Panc1 (cell line): ENCODE data around the gene INPP5F. TPM values are rescaled to one million over a fixed set of nuclear protein-coding genes. Genes with fewer than 3 reads are reported as not detected.

Source experiments
- ATAC-seq: fragments of 200-7000 bp; cut with Tn5 transposase; 2 replicates; pipeline ENCODE4 v1.9.1; 2020; ENCODE audit warnings: mild to moderate bottlenecking, moderate library complexity
- BruUV-seq: library from RNA; stranded (reverse); fragments of 400-500 nt; replicated peaks from 2 replicates; lab custom pipeline; 2021; lab: Mats Ljungman, UMichigan
- CTCF ChIA-PET: fragments of 300-600 bp; sonication (Branson Sonifier 250); formaldehyde crosslinking; loops from one replicate; lab custom pipeline; 2022; ENCODE audit warnings: antibody characterized with exemption; lab: Charles Lee
- POLR2A ChIA-PET: fragments of 300-600 bp; sonication (Branson Sonifier 250); formaldehyde crosslinking; loops from one replicate; lab custom pipeline; 2022; ENCODE audit warnings: antibody characterized with exemption; lab: Charles Lee
- DNase-seq: peaks from one replicate; pipeline ENCODE4 v3.0.0-alpha.2; 2010; ENCODE audit warnings: low read depth, low spot score
- H3K27ac ChIP-seq: 2 replicates; pipeline ENCODE4 v1.5.1; 2011; ENCODE audit warnings: mild to moderate bottlenecking, low read length, inconsistent platforms
- H3K27me3 ChIP-seq: fragments of 200-500 bp; sonication (Bioruptor generic); 2 replicates; pipeline ENCODE4 v1.6.0; 2014; ENCODE audit warnings: low read length, inconsistent platforms; ENCODE audit not compliant: control insufficient read depth, insufficient read depth
- H3K36me3 ChIP-seq: fragments of 200-500 bp; sonication (Bioruptor generic); 2 replicates; pipeline ENCODE4 v1.5.1; 2014; ENCODE audit warnings: inconsistent platforms, mild to moderate bottlenecking, low read length, moderate library complexity; ENCODE audit not compliant: control insufficient read depth, insufficient read depth
- H3K4me1 ChIP-seq: 2 replicates; pipeline ENCODE4 v1.5.1; 2011; ENCODE audit warnings: inconsistent platforms, mild to moderate bottlenecking, low read length, moderate library complexity; ENCODE audit not compliant: control insufficient read depth, insufficient read depth
- H3K4me3 ChIP-seq, 2 experiments: 2 replicates each; pipeline ENCODE4 v1.5.1; 2011 to 2012; ENCODE audit warnings: low read depth in 2 of 2, low read length in 2 of 2, mild to moderate bottlenecking in 2 of 2, inconsistent platforms in 1 of 2, moderate library complexity in 1 of 2
- H3K9me3 ChIP-seq: fragments of 200-500 bp; sonication (Bioruptor generic); 2 replicates; pipeline ENCODE4 v1.5.1; 2014; ENCODE audit warnings: low read depth, mild to moderate bottlenecking, inconsistent platforms, low read length, moderate library complexity; ENCODE audit not compliant: control insufficient read depth, insufficient read depth
- POLR2AphosphoS5 ChIP-seq: IDR thresholded peaks from 2 replicates; pipeline ENCODE4 v1.6.1; 2012; ENCODE audit warnings: mild to moderate bottlenecking, low read depth, low read length, moderate library complexity
- SIN3A ChIP-seq: IDR thresholded peaks from 2 replicates; pipeline ENCODE4 v1.6.1; 2012; ENCODE audit warnings: low read depth, mild to moderate bottlenecking, low read length, moderate library complexity, borderline replicate concordance; ENCODE audit not compliant: insufficient read depth
- TCF7L2 ChIP-seq: IDR thresholded peaks from 2 replicates; pipeline ENCODE4 v1.6.1; 2011; ENCODE audit warnings: mild to moderate bottlenecking, low read depth, low read length, inconsistent platforms
- in situ Hi-C: cut with HindIII; loops from 2 replicates; pipeline ENCODE4 v1.10.0; 2016; ENCODE audit warnings: low sequenced_read_pairs, low pct_unique_long_range_greater_than_20kb
- intact Hi-C: fragments of 100-400 bp; cut with micrococcal nuclease; formaldehyde crosslinking; loops from one replicate; pipeline ENCODE4 v1.10.0; 2022; ENCODE audit not compliant: unreplicated experiment
- total RNA-seq: library from RNA; stranded (reverse); gene quantifications from one replicate; pipeline ENCODE4 v1.2.1, GENCODE V29; 2021; ENCODE audit not compliant: unreplicated experiment
- TF ChIP-seq, protein P1 (sequence below): fragments of 450-650 bp; IDR thresholded peaks from 2 replicates; pipeline ENCODE4 v1.5.1; 2017; ENCODE audit warnings: mild to moderate bottlenecking
- TF ChIP-seq, protein P2 (sequence below), 2 experiments: IDR thresholded peaks; 2 replicates each; pipeline ENCODE4 v1.6.1; 2011 to 2012; ENCODE audit warnings: low read depth in 2 of 2, control low read depth in 1 of 2, low read length in 1 of 2, mild to moderate bottlenecking in 1 of 2, moderate library complexity in 1 of 2; ENCODE audit not compliant: insufficient read depth in 1 of 2

Gene INPP5F
- total RNA-seq, 1 experiment from 2014 or later: 26.7 TPM

DNA sequence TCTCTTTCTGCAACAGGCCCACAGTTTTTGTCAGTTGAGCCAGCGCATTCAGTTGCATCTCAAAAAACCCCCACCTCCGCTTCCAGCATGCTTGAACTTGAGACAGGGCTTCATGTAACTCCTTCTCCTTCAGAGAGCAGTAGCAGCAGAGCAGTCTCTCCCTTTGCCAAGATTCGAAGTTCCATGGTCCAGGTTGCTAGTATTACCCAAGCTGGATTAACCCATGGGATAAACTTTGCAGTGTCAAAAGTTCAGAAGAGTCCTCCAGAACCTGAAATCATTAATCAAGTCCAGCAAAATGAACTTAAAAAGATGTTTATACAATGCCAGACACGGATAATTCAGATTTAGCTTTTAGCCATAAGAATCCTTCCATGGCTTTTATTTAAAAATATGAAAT lies 101.6 kb downstream of the INPP5F start:
- in situ Hi-C loops (no loop called here), intact Hi-C loops (no loop called here)
- POLR2A ChIA-PET: no interaction called here
- Histone ChIP-seq H3K4me3 (no peak overlapping the region), H3K4me1 (no peaks in the 10 kb centered on the region), H3K27me3 (no peaks in the 10 kb centered on the region), H3K9me3 (no peaks in the 10 kb centered on the region), H3K27ac (no peak overlapping the region), H3K36me3 (peaks cover 46% of the 10 kb centered on the region)
- no peak for ATAC-seq
- DNase-seq: no peak
- CTCF ChIA-PET: no interaction called here
- TF ChIP-seq TCF7L2 (no peak), SIN3A (no peak), POLR2AphosphoS5 (no peak; the same call in 1 of the 2 replicates)
- TF ChIP-seq, protein P1, sequence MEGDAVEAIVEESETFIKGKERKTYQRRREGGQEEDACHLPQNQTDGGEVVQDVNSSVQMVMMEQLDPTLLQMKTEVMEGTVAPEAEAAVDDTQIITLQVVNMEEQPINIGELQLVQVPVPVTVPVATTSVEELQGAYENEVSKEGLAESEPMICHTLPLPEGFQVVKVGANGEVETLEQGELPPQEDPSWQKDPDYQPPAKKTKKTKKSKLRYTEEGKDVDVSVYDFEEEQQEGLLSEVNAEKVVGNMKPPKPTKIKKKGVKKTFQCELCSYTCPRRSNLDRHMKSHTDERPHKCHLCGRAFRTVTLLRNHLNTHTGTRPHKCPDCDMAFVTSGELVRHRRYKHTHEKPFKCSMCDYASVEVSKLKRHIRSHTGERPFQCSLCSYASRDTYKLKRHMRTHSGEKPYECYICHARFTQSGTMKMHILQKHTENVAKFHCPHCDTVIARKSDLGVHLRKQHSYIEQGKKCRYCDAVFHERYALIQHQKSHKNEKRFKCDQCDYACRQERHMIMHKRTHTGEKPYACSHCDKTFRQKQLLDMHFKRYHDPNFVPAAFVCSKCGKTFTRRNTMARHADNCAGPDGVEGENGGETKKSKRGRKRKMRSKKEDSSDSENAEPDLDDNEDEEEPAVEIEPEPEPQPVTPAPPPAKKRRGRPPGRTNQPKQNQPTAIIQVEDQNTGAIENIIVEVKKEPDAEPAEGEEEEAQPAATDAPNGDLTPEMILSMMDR: no peak
- TF ChIP-seq, protein P2, sequence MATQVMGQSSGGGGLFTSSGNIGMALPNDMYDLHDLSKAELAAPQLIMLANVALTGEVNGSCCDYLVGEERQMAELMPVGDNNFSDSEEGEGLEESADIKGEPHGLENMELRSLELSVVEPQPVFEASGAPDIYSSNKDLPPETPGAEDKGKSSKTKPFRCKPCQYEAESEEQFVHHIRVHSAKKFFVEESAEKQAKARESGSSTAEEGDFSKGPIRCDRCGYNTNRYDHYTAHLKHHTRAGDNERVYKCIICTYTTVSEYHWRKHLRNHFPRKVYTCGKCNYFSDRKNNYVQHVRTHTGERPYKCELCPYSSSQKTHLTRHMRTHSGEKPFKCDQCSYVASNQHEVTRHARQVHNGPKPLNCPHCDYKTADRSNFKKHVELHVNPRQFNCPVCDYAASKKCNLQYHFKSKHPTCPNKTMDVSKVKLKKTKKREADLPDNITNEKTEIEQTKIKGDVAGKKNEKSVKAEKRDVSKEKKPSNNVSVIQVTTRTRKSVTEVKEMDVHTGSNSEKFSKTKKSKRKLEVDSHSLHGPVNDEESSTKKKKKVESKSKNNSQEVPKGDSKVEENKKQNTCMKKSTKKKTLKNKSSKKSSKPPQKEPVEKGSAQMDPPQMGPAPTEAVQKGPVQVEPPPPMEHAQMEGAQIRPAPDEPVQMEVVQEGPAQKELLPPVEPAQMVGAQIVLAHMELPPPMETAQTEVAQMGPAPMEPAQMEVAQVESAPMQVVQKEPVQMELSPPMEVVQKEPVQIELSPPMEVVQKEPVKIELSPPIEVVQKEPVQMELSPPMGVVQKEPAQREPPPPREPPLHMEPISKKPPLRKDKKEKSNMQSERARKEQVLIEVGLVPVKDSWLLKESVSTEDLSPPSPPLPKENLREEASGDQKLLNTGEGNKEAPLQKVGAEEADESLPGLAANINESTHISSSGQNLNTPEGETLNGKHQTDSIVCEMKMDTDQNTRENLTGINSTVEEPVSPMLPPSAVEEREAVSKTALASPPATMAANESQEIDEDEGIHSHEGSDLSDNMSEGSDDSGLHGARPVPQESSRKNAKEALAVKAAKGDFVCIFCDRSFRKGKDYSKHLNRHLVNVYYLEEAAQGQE (IDR thresholded peaks at IDR 0.05; ENCODE audit: insufficient read depth in 1 of 2, low read depth in 2 of 2, low read length in 1 of 2): no peak
- no TSS peak for BruUV-seq

DNA sequence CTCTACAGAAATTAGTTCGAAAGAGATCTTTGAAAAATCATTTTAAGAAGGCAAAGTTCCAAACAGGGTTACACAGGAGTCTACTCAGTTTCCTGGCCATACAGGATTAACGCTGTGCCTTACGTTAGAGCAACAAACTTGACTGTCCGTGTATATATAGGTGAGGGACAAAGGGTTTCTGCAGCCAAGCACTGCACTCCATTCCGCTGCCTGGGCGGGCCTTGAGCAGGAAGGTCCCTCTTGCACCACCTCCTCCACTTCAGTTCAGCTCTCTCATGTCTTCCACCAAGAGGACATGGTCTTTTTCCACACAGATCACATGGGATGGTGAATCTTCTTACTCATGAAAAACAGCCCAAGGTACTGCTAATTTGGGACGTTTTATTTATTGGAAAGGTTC lies 103.6 kb downstream of the INPP5F start:
- no peaks in the 10 kb centered on the region for H3K4me1 ChIP-seq
- H3K27ac ChIP-seq: no peak overlapping the region
- ATAC-seq (no peak), DNase-seq (no peak)
- POLR2A ChIA-PET: no interaction called here
- H3K4me3 ChIP-seq: no peak overlapping the region
- no peak for TF ChIP-seq SIN3A
- TF ChIP-seq POLR2AphosphoS5: no peak
- TF ChIP-seq, protein P2 (IDR thresholded peaks at IDR 0.05; ENCODE audit: insufficient read depth in 1 of 2, low read depth in 2 of 2, low read length in 1 of 2): no peak
- TF ChIP-seq, protein P1: no peak
- no peak for TF ChIP-seq TCF7L2
- intact Hi-C loops (no loop called here), in situ Hi-C loops (no loop called here)
- H3K27me3 ChIP-seq: no peaks in the 10 kb centered on the region
- H3K36me3 ChIP-seq: peaks cover 53% of the 10 kb centered on the region
- H3K9me3 ChIP-seq: no peaks in the 10 kb centered on the region
- BruUV-seq: no TSS peak
- CTCF ChIA-PET: no interaction called here
